SK-N-SH treated with all-trans-retinoic acid at 6 μM for 48 hours (cell line): ENCODE results near the gene PTPRN2.

Source experiments
- ATAC-seq: fragments of 200-7000 bp; cut with Tn5 transposase; 3 replicates; pipeline ENCODE4 v1.9.1; 2020; ENCODE audit warnings: mild to moderate bottlenecking, moderate library complexity
- CSDC2 ChIP-seq: fragments of 250-450 bp; sonication (Bioruptor Pico); IDR thresholded peaks from 2 replicates; pipeline ENCODE4 v1.5.0; 2020; ENCODE audit warnings: mild to moderate bottlenecking, moderate library complexity
- ESRRG ChIP-seq: fragments of 250-450 bp; sonication (Bioruptor Pico); IDR thresholded peaks from 2 replicates; pipeline ENCODE4 v1.6.1; 2021; ENCODE audit warnings: mild to moderate bottlenecking
- GLIS3 ChIP-seq: fragments of 250-450 bp; sonication (Bioruptor Pico); IDR thresholded peaks from 2 replicates; pipeline ENCODE4 v1.5.0; 2020; ENCODE audit warnings: mild to moderate bottlenecking, moderate library complexity
- OSR1 ChIP-seq: fragments of 250-450 bp; sonication (Bioruptor Pico); IDR thresholded peaks from 2 replicates; pipeline ENCODE4 v1.8.0; 2022; ENCODE audit warnings: moderate library complexity, mild to moderate bottlenecking, inconsistent platforms
- PATZ1 ChIP-seq: fragments of 250-450 bp; sonication (Bioruptor Pico); IDR thresholded peaks from 2 replicates; pipeline ENCODE4 v1.8.0; 2020; ENCODE audit warnings: mild to moderate bottlenecking, moderate library complexity, borderline replicate concordance
- POU6F1 ChIP-seq: fragments of 250-450 bp; sonication (Bioruptor Pico); IDR thresholded peaks from 2 replicates; pipeline ENCODE4 v1.8.0; 2021; ENCODE audit warnings: low read depth, mild to moderate bottlenecking, moderate library complexity, borderline replicate concordance
- PPARA ChIP-seq: fragments of 250-450 bp; sonication (Bioruptor Pico); IDR thresholded peaks from 2 replicates; pipeline ENCODE4 v1.5.0; 2020; ENCODE audit warnings: mild to moderate bottlenecking, borderline replicate concordance
- RARB ChIP-seq: fragments of 250-450 bp; sonication (Bioruptor Pico); IDR thresholded peaks from 2 replicates; pipeline ENCODE4 v1.8.0; 2021; ENCODE audit warnings: mild to moderate bottlenecking, moderate library complexity
- SNAI2 ChIP-seq: fragments of 250-450 bp; sonication (Bioruptor Pico); IDR thresholded peaks from 2 replicates; pipeline ENCODE4 v1.5.0; 2020; ENCODE audit warnings: mild to moderate bottlenecking, moderate library complexity
- TCF4 ChIP-seq: fragments of 250-450 bp; sonication (Bioruptor Pico); IDR thresholded peaks from 2 replicates; pipeline ENCODE4 v1.8.0; 2021; ENCODE audit warnings: mild to moderate bottlenecking, moderate library complexity, borderline replicate concordance
- TOX ChIP-seq: fragments of 250-450 bp; sonication (Bioruptor Pico); IDR thresholded peaks from 2 replicates; pipeline ENCODE4 v1.8.0; 2021; ENCODE audit warnings: mild to moderate bottlenecking, moderate library complexity, borderline replicate concordance
- ZC3H10 ChIP-seq: fragments of 250-450 bp; sonication (Bioruptor Pico); IDR thresholded peaks from 2 replicates; pipeline ENCODE4 v1.5.1; 2021; ENCODE audit warnings: mild to moderate bottlenecking, moderate library complexity
- ZFP3 ChIP-seq: fragments of 250-450 bp; sonication (Bioruptor Pico); IDR thresholded peaks from 2 replicates; pipeline ENCODE4 v1.5.0; 2020; ENCODE audit warnings: mild to moderate bottlenecking, moderate library complexity
- ZFP30 ChIP-seq: fragments of 450-650 bp; formaldehyde crosslinking; IDR thresholded peaks from 2 replicates; pipeline ENCODE4 v1.5.0; 2022; ENCODE audit warnings: mild to moderate bottlenecking, moderate library complexity
- ZNF70 ChIP-seq: fragments of 450-650 bp; formaldehyde crosslinking; IDR thresholded peaks from 2 replicates; pipeline ENCODE4 v1.5.0; 2020; ENCODE audit warnings: mild to moderate bottlenecking, moderate library complexity
- ZNF8 ChIP-seq: fragments of 450-650 bp; formaldehyde crosslinking; IDR thresholded peaks from 2 replicates; pipeline ENCODE4 v1.5.0; 2020; ENCODE audit warnings: mild to moderate bottlenecking, moderate library complexity
- TF ChIP-seq, protein P1 (sequence below): fragments of 250-450 bp; sonication (Bioruptor Pico); IDR thresholded peaks from 2 replicates; pipeline ENCODE4 v1.5.1; 2020; ENCODE audit warnings: low read depth, mild to moderate bottlenecking, moderate library complexity
- TF ChIP-seq, protein P2 (sequence below): fragments of 250-450 bp; sonication (Bioruptor Pico); IDR thresholded peaks from 2 replicates; pipeline ENCODE4 v1.5.1; 2021; ENCODE audit warnings: mild to moderate bottlenecking, moderate library complexity
- TF ChIP-seq, protein P3 (sequence below): fragments of 250-450 bp; sonication (Bioruptor Pico); IDR thresholded peaks from 2 replicates; pipeline ENCODE4 v1.5.0; 2020; ENCODE audit warnings: mild to moderate bottlenecking, moderate library complexity

The PTPRN2 gene

DNA sequence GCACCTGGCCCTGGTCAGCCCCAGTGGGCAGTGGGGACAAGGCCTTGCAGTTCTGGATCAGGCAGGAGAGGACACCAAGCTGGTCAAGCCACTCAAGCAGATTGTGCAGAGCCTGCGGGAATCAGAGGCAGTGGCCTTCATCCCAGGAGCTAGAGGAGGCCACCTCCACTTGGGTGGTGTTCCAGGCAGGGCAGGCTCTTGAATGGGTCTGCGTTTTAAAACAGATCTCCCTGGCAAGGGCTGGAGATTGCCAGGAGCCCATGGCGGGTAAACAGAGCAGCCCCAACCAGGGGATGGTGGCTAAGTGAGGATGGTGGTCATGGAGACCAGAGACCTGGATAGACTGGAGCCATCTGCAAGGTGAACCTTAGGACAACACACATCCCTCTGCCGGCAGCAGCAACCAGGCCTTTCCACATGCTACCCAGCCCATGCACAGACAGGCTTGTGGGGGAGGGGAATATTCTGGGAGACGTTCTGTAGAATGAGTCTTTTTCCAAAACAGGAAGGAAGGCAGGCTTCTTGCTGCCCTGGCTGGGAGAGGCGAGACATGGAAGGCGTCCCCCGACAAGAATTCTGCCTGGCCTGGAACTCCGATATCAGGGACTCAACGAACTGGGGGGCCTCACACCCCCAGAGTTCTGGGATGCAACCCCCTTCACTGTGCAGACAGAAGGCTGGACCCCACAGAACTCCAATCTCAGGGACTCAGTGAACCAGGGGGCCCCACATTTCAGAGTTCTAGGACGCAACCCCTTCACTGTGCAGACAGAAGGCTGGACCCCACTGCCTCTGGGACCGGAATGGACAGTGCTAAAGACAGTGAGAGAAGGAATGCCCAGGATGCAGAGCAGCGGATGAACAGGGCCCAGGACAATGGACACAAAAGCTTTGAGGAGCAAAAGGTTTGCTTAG lies 264.8 kb downstream of the PTPRN2 start:
- TF ChIP-seq OSR1 (CRISPR knock-in tag) (no peak), ESRRG (no peak), TCF4 (CRISPR knock-in tag) (no peak), TOX (CRISPR knock-in tag) (no peak)
- no peak for ATAC-seq

DNA sequence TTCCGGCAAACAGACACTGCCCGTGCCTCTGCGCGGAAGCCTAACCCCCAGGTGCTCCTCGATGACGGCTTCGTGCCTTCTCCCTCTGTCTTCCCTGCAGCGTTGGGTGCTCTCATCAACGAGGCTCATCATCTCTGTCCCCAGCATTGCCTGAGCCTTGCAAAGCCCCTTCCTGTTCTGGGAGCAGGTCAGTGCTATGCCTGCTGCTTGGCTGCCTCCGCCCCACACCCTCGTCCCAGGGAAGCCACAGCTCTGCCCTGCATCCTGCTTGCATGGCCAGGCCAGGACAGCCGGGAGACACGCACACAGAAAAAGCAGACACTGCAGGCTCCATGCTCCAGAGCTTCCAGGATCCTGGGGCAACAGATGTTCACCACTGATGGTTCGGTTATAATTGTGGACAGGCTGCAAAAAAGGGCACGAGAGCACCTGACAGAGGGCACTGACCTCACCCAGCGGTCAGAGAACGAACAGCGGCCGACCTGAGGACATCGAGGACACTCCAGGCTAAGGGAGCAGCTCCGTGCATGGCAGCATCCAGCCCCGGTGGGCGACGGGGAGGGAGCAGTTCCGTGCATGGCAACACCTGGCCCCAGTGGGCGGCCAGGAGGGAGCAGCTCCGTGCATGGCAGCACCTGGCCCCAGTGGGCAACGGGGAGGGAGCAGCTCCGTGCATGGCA lies 265.5 kb downstream of the PTPRN2 start:
- no peak for ATAC-seq

GRCh38 chr7:158321056-158321700 lies 266.4 kb downstream of the PTPRN2 start:
- TF ChIP-seq PATZ1 (CRISPR knock-in tag) (no peak), POU6F1 (CRISPR knock-in tag) (no peak), RARB (CRISPR knock-in tag) (no peak), PPARA (CRISPR knock-in tag) (no peak), SNAI2 (CRISPR knock-in tag) (no peak), CSDC2 (CRISPR knock-in tag) (no peak), ZNF70 (CRISPR knock-in tag) (no peak)
- TF ChIP-seq, protein P1, sequence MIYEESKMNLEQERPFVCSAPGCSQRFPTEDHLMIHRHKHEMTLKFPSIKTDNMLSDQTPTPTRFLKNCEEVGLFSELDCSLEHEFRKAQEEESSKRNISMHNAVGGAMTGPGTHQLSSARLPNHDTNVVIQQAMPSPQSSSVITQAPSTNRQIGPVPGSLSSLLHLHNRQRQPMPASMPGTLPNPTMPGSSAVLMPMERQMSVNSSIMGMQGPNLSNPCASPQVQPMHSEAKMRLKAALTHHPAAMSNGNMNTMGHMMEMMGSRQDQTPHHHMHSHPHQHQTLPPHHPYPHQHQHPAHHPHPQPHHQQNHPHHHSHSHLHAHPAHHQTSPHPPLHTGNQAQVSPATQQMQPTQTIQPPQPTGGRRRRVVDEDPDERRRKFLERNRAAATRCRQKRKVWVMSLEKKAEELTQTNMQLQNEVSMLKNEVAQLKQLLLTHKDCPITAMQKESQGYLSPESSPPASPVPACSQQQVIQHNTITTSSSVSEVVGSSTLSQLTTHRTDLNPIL (CRISPR knock-in tag): no peak
- TF ChIP-seq, protein P2, sequence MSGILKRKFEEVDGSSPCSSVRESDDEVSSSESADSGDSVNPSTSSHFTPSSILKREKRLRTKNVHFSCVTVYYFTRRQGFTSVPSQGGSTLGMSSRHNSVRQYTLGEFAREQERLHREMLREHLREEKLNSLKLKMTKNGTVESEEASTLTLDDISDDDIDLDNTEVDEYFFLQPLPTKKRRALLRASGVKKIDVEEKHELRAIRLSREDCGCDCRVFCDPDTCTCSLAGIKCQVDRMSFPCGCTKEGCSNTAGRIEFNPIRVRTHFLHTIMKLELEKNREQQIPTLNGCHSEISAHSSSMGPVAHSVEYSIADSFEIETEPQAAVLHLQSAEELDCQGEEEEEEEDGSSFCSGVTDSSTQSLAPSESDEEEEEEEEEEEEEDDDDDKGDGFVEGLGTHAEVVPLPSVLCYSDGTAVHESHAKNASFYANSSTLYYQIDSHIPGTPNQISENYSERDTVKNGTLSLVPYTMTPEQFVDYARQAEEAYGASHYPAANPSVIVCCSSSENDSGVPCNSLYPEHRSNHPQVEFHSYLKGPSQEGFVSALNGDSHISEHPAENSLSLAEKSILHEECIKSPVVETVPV (CRISPR knock-in tag): no peak

More for the DNA sequence above, 265.5 kb downstream of the PTPRN2 start:
- TF ChIP-seq PPARA (CRISPR knock-in tag) (no peak), TOX (CRISPR knock-in tag) (no peak), TCF4 (CRISPR knock-in tag) (no peak), CSDC2 (CRISPR knock-in tag) (no peak), ZC3H10 (CRISPR knock-in tag) (no peak), OSR1 (CRISPR knock-in tag) (no peak)
- TF ChIP-seq, all 23 proteins: peak for 0

GRCh38 chr7:158320328-158320727 lies 267.3 kb downstream of the PTPRN2 start:
- ATAC-seq: no peak
- TF ChIP-seq TCF4 (CRISPR knock-in tag) (no peak), ZFP30 (CRISPR knock-in tag) (no peak), ZNF8 (CRISPR knock-in tag) (no peak), OSR1 (CRISPR knock-in tag) (no peak), GLIS3 (CRISPR knock-in tag) (no peak), POU6F1 (CRISPR knock-in tag) (no peak), ZFP3 (CRISPR knock-in tag) (no peak), CSDC2 (CRISPR knock-in tag) (no peak), SNAI2 (CRISPR knock-in tag) (no peak)
- TF ChIP-seq, protein P3, sequence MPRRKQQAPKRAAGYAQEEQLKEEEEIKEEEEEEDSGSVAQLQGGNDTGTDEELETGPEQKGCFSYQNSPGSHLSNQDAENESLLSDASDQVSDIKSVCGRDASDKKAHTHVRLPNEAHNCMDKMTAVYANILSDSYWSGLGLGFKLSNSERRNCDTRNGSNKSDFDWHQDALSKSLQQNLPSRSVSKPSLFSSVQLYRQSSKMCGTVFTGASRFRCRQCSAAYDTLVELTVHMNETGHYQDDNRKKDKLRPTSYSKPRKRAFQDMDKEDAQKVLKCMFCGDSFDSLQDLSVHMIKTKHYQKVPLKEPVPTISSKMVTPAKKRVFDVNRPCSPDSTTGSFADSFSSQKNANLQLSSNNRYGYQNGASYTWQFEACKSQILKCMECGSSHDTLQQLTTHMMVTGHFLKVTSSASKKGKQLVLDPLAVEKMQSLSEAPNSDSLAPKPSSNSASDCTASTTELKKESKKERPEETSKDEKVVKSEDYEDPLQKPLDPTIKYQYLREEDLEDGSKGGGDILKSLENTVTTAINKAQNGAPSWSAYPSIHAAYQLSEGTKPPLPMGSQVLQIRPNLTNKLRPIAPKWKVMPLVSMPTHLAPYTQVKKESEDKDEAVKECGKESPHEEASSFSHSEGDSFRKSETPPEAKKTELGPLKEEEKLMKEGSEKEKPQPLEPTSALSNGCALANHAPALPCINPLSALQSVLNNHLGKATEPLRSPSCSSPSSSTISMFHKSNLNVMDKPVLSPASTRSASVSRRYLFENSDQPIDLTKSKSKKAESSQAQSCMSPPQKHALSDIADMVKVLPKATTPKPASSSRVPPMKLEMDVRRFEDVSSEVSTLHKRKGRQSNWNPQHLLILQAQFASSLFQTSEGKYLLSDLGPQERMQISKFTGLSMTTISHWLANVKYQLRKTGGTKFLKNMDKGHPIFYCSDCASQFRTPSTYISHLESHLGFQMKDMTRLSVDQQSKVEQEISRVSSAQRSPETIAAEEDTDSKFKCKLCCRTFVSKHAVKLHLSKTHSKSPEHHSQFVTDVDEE (CRISPR knock-in tag): no peak
- TF ChIP-seq, protein P1 (CRISPR knock-in tag): no peak

More at GRCh38 chr7:158321056-158321700, 266.4 kb downstream of the PTPRN2 start:
- no peak for ATAC-seq
